NCI-H345 treated with DMSO at 0.1 percent for 48 hours (cell line): ENCODE data around the gene VARS1.
"Not testable (repeated sequence)": the region's sequence is repeated elsewhere in the genome, so short reads cannot be mapped to it uniquely, and the experiment has no call there.

Experiments
- DNase-seq: peaks from one replicate; lab custom pipeline; 2025; ENCODE audit not compliant: unreplicated experiment; lab: John Stamatoyannopoulos, UW

The VARS1 gene

DNA sequence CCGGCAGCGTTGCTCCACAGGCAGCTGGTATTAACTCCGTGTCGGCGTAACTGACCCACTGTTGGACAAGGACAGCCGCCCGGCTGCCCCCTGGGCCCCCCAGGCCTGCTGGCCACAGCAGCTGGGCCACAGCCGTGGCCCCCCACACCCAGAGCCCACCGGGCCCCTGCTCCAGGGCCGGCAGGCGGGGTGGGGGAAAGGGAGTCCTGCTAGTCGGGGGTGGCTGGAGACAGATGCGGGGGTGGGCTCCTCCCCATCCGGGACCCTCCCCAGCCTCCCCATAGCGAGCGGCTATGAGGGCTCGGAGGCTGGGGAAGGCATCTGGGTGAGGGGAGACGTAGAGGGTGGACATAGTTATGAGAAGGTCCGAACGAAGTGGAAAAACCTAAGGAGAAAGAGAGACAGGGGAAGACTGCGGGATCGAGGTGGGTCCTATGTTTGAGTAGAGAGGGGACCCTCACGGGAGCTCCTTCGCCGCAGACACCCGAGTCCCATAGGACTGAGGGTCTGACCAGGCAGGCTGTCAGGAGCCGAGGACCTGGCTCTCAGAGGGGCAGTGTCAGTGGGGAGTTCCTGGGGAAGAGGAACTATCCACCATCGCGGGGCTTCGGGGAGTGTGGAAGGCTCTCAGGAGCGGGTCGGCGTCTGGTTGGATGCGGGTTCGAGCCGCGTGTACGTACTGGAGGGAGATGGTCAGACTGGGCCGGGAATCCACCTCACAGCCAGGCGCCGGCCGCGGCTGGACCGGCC, 511 bp downstream of the VARS1 start:
- DNase-seq, result no peak

DNA sequence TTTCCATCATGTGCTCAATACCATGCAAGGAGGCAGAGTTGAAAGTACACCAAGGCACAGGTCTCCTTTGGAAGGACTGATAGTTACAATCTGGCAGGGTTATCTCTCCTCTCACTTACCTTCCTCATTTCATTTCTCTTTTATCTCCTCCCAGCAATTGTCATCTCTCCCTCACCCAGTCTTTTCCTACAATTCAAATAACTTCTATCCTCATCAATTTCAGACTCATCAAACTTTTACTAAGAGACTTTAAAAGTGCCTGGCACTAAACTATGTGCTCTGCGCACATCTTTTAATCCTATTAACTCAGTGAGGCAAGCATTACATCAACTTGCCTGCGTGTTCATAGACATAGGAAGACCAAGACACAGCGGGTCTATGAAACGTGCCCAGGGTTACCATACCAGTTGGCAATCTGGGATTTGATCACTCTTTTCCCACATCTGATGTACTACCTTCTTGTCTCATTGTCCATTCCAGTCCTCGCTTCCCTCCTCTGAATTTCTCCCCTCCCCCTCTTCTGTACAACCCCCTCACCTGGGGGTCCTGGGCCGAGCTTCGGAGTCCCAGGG, 1.2 kb downstream of the VARS1 start:
- no peak for DNase-seq

DNA sequence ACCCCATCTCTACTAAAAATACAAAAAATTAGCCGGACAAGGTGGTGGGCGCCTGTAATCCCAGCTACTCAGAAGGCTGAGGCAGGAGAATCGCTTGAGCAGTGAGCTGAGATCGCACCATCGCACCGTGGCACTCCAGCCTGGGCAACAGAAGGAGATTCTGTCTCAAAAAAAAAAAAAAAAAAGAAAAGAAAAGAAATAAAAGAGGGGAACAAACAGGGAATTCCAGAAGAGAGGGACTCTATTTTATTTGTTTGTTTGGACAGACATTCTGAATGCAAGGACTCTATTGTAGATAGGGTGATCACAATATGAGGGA, 1.7 kb downstream of the VARS1 start:
- DNase-seq, result not testable (repeated sequence)

DNA sequence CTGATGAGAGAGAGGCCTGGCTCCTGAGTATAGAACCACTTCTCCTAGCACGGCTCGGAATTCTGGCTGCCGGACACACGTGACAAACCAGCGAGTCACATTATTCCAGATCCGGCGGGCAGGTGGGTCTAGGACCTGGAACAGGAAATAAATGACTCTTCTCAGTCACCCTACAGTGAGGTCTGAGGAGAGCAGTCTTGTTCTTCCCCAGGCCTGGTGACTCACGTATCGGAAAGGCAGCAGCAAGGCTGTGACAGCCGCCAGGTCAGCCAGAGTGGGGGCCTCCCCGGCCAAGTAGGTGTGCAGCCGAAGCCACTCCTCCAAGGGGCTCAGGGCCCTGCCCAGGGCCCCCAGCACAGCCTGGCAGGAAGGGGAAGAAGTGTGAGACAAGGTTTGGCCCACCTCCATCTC, 2.8 kb downstream of the VARS1 start:
- DNase-seq, result no peak

DNA sequence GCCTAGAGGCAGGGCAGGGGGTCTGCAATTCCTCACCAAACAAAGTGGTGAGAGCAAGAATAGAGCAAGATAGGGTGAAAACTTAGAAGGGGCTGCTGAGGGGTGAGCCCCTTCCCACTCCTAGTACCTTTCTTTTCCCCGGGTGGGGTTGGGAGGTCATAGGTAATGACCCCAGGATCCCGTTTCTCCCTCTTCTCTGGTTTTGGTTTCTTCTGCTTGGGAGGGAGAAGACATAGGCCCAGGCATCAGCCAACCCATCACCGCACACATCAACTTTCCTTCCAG, 3.5 kb downstream of the VARS1 start:
- no peak for DNase-seq

DNA sequence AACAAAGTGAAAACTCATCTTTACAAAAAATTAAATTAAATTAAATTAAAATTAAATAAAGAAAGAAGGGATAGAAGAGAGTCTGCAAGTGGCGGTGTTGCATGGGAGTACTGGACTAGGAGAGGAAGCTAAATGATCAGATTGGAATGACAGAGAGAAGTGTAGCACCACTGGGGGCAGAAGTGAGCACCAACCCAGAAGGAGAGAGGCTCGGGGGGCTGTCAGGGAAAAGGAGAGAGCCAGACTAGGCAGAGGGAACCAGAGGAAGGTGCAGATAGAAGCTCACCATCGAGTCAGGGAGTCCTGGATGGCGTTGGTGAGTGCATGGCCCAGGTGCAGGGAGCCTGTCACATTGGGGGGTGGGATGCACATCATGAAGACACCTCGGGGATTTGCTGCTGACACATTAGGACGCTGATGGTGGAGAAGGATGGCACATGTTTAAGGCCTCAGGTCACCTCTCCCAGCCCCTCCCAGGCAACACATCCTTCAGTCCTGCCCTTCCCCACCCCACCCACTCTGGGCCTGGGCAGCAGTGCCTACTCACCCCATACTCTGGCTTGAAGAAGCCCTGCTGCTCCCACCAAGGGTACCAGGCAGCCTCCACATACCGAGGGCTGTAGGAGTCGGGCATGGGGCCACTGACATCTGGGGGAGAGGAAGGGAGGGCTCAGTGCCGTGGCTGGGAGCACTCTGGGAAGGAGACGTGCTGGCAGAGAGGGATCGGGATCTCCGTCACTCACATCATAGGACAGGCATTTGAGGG, 4.0 kb downstream of the VARS1 start:
- peak; percentile 15 for DNase-seq

DNA sequence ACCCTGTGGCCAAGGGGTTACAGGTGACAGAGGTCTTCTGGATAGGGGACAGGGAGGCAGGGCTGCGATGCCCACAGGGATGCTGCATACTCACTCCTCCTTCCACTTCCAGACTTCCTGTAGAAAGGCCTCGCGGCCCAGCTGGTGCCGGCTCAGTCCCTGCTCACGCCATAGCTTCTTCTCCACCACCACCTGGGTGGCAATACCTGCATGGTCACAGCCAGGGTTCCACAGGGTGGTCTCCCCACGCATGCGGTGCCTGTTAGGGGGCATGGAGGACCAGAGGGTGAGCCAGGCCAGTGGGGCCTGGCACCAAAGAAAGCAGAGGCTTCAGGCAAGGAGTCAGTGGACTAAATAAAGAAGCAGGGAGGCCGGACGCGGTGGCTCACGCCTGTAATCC, 10.1 kb downstream of the VARS1 start:
- no peak for DNase-seq

DNA sequence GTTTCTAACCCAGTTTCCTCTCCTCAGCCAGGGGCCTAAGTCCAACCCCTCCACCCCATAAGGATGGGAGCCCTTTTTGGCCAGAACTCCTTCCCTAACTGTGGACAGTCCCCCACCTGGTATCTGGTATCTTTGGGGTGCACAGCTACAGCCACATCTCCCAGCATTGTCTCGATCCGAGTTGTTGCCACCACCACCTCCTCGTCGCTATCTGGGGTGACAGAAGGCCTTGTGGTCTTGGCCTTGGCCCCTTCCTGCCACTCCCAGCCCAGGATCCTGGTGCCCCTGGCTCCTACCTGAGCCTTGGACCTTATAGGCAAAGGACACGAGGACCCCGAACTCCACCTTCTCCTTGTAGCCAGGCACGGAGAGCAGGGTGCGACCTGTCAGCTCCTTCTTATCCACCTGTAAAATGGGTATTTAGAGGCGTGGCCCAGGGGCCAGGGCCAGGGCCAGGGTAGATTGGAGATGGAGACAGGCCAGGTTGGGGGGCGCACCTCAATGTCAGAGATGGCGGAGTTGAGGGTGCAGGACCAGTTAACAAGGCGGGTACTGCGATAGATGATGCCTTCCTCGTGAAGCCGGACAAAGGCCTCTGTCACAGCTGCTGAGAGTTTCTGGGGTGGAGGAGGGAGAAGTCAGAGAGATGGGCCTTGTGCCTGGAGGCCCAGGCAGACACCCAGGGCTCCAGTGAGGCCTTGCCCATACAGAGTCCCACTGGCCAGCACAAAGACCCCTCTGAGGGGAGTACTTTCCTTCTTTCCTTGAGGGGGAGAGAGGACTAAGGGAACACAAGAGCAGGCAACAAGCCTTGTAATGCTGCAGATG, 11.2 kb downstream of the VARS1 start:
- DNase-seq, result no peak

DNA sequence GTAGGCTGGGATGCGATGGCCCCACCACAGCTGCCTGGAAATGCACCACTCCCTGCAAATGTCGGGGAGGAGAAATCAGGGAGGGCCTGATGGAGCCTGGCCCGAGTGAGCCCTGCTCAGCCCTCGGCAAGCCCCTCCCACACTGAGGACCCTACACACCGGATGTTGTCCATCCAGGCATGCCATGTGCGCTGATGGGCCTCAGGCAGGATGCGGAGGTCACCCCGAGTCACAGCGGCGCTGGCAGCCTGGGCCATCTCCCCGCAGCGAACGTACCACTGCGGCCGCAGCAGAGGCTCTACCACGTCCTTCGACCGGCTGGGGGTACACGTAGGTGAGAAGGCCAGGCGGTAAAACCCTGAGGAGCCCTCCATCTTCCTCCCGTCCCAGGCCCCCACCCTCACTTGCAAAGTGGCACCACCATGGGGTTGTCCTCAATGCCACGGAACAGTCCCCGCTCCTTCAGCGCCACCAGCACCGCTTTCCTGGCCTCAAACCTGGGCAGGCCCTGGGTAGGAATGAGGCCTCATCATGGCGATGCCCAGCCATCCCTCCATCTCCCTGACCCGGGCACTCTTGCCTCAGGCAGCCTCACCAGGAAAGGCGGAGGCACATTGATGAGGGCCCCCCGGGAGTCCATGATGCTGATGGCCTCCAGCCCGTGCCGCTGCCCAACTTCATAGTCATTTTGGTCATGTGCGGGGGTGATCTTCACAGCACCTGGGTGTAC, 13.3 kb downstream of the VARS1 start:
- DNase-seq, result no peak

DNA sequence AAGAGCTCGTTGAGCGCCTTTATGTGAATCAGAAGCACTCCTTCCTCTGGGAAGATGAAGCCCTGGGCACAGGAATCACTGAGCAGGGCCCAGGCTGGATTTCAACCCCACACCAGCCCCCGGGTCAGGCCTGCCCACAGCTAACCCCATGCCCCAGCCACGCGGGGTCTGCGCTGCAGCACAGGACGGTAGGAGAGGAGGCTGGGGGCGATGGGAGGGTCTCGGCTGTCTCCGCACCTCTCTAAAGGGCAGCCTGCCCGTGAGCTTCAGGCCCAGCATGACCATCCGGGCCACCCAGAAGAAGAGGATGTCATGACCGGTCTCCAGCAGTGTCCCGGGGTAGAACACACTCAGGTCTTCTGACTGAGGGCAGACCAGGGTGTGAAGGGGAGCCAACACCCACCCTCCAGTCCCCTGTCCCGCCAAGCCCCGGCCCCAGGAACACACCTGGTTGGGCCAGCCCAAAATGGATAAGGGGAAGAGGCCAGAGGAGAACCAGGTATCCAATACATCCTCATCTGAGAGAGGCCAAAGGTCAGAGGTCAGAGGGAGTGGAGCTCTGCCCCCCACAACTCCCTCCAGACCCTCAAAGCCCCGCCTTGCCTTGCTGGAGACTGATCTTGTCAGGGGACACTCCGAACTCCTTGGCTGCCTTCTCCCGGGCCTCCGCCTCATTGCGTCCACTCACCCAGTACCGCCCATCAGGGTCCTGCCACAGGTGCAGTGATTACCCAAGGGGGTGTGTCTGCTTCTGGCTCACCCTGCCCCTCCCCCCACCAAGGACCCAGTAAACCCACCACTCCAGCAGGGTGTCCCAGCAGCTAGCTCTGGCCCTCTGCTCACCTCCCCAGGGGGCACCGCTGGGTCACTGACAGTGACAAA, 14.1 kb downstream of the VARS1 start:
- DNase-seq, result no peak

DNA sequence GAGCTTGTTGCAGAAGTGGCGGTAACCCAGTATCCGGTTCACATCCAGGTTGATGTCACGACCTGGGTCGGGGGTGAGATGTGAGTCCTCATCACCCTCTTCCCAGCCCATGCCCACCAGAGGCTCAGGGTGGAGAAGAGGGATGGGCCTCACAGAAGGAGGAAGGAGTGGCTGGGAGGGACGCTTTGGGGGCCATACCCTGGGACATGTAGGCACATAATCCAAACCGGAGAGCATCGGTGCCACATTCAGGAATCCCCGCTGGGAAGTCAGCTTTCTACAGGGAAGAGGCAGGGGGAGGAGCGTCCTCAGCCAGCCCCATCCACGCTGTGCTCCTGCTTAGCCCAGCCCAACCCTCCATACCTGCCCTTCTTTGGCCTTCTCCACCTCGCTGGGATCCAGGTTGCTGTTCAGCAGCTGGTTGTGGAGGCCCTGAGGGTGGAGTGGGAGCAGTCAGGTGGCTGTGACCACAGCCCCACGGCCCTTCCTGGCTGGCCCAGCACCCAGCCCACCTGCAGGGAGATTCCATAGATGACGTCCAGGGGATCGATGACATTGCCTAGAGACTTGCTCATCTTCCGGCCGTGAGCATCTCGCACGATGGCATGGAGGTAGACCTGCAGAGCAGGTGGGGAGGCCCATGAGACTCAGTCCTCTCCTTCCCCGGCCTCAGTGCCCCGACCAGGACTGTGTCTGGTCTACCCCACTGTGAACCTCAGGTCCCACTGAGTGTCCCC, 14.9 kb downstream of the VARS1 start:
- DNase-seq, result no peak

DNA sequence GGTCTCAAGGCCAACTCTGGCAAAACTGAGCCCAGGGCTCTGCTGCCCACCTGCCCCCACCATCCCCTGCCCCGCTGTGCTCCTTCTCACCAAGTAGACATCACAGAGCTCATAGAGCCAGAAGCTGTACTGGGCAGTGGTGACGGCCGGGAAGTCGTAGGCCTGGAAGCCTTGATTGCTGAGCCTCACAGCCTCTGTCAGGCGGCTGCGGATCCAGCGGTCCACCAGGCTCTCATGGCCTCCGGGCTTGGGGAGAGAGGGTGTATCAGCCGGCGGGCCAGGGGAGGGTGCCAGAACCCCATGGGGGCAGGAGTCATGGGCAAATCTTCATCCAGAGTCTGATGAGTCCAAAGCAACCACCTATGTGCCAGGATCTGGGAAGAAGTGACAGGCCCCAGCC, 15.6 kb downstream of the VARS1 start:
- DNase-seq, result no peak

DNA sequence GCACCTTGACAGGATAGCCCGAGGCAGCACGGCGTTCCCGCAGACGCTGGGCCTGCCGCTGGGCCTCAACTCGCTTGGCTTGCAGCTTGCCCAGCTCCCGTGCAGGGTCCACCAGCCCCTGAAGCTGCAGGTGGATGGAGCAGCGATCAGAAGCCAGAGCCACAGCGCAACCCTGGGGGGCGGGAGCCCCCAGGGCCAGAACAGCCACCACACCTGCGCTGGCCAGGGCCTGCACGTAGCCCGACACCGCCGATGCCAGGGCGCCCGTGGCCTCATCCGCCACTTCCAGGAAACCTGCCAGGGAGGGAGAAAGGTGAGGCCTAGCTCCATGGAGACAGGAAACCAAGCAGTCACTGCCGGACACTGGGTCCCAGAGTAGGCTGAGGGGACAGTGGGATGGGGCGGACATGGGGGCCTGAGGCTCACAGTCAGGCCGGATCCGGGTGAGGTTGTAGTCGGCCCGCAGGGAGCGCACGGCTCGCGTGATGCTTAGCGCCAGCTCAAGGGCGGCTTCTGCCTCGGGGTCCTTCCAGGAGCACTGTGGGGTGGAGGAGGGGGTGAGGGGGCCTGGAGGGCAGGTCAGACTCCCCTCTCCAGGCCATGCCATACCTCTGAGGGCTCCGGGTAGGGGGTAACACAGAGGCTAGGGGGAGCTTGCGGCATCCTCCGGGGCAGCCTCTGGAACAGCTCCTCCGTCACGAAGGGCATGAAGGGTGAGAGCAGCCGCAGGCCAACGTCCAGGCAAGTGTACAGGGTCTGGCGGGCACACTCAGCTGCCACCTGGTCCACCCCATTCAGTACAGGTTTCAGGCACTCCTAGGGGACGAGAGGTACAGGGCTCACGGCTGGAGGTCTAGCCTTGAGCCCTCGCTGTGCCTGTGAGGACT, 16.3 kb downstream of the VARS1 start:
- DNase-seq, result no peak

DNA sequence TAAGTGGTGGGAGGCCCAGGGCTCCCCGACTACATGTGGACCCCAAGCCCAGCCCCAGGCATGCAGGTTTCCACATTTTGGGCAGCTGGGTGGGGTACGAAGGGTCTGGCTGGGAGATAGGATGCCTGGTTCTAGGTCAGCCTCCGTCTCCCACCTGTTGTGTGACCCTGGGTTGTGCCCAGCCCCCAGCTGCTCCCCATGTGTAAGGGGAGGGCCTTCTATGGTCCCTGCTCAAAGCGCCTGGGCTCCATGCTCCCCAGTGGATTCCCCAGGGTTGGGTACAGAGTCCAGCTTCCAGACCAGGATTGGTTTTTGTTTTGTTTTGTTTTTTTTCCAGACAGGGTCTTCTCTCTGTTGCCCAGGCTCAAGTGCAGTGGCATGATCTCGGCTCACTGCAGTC, 17.4 kb downstream of the VARS1 start:
- DNase-seq, result no peak

DNA sequence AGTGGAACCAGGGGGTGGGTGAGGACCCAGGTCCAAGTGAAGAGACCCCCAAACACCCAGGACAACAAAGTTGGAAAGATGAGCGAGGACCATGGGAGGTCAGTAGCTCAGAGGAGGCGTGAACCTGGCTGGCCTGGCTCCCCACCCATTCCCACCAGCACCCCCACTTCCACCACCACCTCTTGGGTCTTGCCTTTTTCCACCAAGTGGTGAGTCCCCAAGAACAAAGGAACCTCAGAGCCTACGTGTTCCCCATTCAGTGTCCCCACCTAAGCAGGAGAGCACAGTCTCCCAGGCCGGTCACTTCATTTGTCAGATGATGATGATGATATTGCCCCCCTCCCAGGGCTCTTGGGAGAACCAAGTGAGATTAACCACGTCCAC, 17.9 kb downstream of the VARS1 start:
- no peak for DNase-seq

DNA sequence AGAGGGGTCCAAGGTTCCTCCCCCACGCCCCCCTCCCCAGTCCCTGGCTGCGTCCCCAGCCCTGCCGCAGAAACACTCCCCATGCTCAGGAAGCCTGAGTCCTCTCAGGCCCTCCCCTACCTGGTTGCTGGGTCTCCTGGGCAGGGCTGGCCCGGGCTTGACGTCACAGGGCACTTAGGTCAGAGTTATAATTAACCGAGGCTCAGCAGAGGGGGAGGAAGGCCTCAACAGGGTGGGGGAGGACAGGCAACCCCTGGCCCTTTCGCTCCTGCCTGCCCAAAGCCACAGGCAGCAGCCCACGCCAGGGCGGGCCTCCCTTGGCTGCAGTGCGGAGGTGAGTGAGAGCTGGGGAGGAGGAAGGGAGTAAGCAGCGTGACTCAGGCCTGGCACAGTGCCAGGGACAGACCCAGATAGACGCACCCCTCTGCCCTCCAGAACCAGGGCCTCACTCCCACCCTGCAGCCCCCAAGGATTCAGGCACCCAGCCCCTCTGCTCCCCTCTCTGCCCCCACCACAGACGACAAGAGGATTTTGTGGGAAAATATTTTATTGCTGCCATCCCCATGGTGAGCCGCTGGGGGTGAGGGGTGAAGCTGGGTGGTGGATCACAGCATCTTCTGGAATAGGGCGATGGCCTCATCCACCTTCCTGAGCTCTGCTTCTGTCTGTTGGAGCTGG, 18.4 kb downstream of the VARS1 start, which contains the start of gene VWA7:
Gene VWA7 (minus strand): TSS at position 340 of the 678 bp plus-strand sequence. CDS start 549 bp downstream, outside the sequence.
- no peak for DNase-seq

DNA sequence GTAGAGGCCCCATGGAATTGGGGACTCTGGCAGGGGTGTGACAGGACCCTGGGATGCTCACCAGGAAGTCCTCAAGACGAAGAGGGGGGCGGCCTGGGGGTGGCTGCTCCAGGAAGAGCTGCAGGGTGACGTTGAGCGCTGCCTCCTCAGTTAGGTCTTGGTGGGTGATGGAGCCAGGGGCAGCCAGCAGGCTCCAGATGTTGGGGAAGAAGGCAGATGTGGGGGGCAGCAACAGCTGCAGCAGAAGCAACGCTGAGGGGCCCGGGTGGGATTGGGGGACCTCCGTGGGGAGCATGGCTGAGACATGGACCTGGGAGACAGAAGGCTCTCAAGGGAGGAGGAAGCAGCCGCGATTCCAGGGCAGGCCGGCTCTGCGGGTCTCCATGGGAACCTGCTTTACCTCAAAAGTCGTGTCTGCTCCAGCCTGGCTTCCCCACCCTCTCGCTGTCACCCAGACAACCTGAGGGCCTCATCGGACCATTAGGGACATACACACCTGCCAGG, 19.0 kb downstream of the VARS1 start:
- no peak for DNase-seq
